C4-2B (cell line): ENCODE data around the gene JAK1.

Experiments
- CTCF ChIP-seq: fragments of 450-650 bp; conservative IDR thresholded peaks from 2 replicates; pipeline ENCODE4 v1.5.1; 2017; ENCODE audit warnings: mild to moderate bottlenecking
- ZFX ChIP-seq: fragments of 450-650 bp; IDR thresholded peaks from 2 replicates; pipeline ENCODE4 v1.6.1; 2017

GRCh38 chr1:64810001-64810400 is 156.3 kb downstream of the JAK1 start:
- TF ChIP-seq CTCF (no peak), ZFX (no peak)
